T-helper 1 cell (primary cell): ENCODE results near the gene FRG2C.
"Not testable (repeated sequence)": the region's sequence is repeated elsewhere in the genome, so short reads cannot be mapped to it uniquely, and the experiment has no call there.

Experiments used
- DNase-seq, 5 donors: peaks; one replicate each; pipeline ENCODE4 v3.0.0-alpha.2; 2012 to 2020
- total RNA-seq, 4 donors: gene quantifications; one replicate each; lab custom pipeline; 2026; lab: John Stamatoyannopoulos, UW

The FRG2C gene
- total RNA-seq = 0 reads per million in 4 donors

- not testable (repeated sequence) for DNase-seq
Observed at GRCh38 chr3:75664028-75664427, at the start of gene FRG2C. Gene FRG2C (plus strand): TSS chr3:75664328. CDS start chr3:75664380, 52 bp downstream.

DNA sequence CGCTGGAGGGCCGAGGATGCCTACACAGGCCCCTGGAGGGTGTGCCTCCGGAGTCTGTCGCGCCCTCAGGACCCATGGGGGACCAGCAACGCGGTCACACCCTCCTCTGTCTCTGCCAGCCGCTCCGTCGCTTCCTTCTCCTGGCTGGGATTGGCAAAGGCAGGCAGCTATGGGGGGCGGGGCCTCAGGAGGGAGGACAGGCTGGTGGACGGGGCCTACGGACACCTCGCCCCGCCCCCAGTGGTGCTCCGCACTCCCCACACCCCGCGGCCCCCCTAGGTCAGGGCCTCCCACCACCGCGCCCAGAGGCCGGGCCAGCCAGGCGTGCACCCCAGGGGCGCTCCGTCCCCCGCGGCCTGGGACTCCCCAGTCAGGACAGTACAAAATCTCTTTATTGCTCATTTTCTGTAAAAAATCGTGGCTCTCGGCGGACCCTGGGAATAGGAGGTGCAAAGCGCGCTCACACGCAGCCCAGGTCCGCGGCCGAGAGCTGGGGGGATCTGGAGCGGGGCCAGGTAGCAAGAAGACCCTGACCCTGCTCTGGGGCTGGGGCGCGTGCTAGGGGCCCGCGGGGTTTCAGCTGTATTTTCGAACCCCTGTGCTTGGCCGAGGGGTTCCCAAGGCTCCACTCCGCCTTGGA lies 45.3 kb upstream of the FRG2C start:
- DNase-seq = not testable (repeated sequence)

- DNase-seq = not testable (repeated sequence)
Observed at GRCh38 chr3:75619481-75620031, 44.6 kb upstream of the FRG2C start.

- not testable (repeated sequence) for DNase-seq
Observed at GRCh38 chr3:75621772-75622171, 42.4 kb upstream of the FRG2C start.

GRCh38 chr3:75623656-75624055 lies 40.5 kb upstream of the FRG2C start:
- not testable (repeated sequence) for DNase-seq

DNA sequence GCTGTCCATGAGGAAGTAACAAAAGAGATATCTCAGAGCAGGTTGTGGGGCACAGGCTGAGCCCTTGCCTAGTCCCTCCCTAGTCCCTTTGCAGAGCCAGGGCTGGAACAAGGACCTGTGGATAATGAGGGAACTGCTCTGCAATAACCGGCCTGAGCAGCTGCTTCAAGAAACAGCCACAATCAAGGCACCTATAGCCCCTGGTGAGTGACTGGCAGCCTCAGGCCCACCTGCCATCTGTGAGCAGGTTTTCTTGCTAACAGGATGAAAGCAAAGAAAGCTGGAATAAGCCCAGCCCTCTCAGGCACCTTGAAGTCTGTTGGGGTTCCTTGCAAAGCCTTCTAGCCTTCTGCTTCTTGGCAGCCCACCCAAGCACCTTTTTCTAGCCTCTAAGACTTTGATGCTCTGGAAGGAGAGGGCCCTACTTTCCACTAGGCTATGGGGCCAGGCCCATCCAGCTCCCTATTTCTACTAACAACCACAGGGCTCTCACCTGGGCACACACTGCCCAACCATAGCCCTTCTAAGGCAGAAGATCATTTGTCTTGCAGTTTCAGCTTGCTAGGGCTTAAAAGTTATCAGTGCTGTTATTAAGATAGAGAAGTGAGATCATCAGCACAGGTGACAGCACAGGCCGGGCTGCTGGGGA lies 33.1 kb upstream of the FRG2C start:
- not testable (repeated sequence) for DNase-seq

GRCh38 chr3:75631541-75631940 lies 32.6 kb upstream of the FRG2C start:
- no peak for DNase-seq

DNA sequence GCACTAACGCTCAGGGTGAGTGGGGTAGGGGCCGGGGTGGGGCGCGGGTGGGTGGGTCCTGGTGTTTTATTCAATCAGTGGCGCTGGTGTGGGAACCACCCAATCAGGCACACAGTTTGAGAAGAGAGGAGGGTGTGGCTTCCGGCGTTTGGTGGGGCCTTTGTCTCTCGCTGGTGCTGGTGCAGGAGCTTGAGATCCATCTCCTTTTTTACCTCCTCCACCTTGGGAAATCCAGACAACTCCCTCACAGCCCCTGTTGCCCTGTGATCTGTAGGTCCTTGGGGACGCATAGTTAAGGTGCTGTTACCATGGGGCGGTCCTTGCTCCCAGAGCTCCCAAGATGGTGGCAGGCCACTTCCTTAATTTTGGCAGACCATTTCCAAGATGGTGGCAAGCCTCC lies 25.2 kb upstream of the FRG2C start:
- not testable (repeated sequence) for DNase-seq

DNA sequence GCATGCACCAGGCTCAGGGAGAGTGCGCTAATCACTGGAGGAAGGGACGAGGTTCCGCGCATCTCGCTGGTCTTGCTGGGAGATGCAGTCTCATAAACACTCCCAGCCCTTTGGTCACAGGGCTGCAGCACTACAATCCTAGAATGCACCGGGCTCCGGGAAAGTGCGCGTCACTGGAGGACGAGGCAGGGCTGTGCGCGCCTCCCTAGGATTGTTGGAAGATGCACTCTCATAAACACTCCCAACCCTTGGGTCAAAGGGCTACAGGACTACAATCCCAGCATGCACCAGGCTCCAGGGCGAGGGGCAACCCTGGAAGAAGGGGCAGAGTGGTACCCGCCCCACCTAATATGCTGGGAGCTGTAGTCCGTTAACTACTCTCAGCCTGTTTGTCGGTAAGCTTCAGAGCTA lies 23.0 kb upstream of the FRG2C start:
- peak in 1 of 5 donors; percentile 17 for DNase-seq

- DNase-seq = peak in 1 of 5 donors; percentile 15
Observed at GRCh38 chr3:75643031-75643800, 20.9 kb upstream of the FRG2C start.

GRCh38 chr3:75645548-75645947 lies 18.6 kb upstream of the FRG2C start:
- not testable (repeated sequence) for DNase-seq

DNA sequence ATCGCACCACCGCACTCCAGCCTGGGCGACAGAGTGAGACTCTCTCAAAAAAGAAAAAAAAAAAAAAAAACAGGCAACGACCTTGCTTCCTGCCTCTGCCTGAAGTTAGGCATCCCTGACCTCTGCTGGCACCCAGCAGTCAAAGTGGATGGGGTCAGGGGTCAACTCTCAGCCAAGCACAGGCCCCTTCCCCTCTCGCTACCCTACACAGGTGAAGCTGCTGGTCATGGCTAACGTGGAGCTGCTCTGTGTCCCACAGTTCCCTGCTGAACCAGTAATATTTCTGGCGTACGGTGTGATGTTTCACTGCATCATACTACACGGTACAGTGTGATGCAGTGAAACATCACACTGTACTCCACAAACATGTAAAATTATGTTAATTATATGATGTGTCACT lies 13.9 kb upstream of the FRG2C start:
- DNase-seq = no peak

DNA sequence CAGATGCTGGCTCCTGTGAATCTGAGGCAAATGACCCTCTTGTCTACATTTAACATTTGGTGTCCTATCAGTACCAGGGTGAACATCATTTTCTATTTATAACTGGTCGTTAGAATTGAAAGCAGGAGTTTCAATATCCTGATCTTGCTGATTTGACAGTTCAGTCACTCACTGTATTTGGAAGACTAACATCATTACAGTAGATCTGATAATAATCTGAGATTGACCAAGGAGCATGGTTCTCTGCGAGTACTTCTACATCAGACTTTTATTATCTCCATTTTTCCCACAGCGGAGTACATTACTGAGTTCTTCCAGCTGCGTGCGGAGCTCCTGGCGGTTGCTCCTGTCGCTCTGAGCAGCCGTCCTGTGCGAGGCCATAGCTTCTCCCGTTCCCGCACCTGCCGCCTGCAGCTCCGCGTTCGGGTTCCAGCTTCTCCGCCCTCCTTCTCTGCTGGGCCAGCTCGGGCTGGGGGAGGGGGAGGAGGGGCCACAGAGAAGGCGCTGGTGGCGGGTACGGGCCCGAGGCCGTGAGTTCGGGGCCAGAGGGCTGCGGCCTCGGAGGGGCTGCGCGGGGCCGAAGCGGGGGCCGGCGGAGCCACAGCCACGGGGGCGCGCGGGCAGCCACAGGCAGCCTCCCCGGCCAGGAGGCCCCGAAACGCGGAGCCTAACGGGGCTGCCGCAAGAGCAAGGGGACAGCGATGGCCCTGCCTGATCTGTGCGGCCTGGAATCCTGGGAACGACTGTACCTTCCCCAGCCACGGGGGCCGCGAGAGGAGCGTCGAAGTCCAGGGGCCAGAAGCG lies 8.8 kb upstream of the FRG2C start:
- DNase-seq = not testable (repeated sequence)

DNA sequence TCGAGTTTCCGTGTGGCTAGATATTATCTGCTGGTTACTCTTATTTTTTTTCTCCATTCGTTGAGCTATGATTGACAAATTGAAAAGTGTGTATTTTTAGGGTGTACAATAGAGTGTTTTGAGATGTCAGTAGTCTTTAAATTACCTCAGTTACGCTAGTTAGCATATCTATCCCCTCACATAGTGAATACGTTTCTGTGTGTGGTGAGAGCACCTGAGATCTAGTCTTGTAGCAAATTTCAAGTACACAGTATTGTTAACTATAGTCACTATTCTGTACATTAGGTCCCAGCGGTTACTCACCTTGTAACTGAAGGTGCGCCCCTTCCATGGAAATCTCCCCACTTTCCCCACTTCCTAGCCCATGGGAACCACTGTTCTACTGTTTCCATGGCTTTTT lies 8.2 kb upstream of the FRG2C start:
- not testable (repeated sequence) for DNase-seq

GRCh38 chr3:75658411-75659107 lies 5.6 kb upstream of the FRG2C start:
- DNase-seq = not testable (repeated sequence)

DNA sequence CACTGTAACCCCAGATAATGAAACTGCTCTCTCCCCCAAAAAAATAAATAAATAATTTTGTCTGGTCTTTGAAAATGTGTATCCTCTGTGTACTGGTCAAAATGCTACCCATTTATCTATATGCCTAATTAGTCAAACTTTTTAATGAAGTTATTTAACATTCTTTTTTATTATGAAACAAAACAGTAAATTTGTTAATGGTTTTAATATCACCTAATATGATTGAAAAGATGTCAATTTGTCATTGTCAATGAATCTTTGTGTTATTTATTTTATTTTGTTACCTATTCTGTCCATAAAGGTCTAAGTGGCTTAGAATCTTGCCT lies 5.1 kb upstream of the FRG2C start:
- not testable (repeated sequence) for DNase-seq

- DNase-seq = not testable (repeated sequence)
Observed at GRCh38 chr3:75665626-75666025, 1.5 kb downstream of the FRG2C start.

- not testable (repeated sequence) for DNase-seq
Observed at GRCh38 chr3:75667757-75668701, 3.9 kb downstream of the FRG2C start.

DNA sequence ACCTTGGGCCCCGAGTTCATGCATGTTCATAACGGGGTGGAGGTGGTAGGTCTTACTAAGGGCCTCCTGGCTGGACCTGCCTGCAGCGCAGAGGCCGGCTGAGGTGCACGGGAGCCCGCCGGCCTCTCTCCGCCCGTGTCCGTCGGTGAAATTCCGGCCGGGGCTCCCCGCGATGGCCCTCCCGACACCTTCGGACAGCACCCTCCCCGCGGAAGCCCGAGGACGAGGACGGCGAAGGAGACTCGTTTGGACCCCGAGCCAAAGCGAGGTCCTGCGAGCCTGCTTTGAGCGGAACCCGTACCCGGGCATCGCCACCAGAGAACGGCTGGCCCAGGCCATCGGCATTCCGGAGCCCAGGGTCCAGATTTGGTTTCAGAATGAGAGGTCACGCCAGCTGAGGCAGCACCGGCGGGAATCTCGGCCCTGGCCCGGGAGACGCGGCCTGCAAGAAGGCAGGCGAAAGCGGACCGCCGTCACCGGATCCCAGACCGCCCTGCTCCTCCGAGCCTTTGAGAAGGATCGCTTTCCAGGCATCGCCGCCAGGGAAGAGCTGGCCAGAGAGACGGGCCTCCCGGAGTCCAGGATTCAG lies 4.7 kb downstream of the FRG2C start:
- DNase-seq = peak in 4 of 5 donors; percentile 15 to 69 (median 52)
